Germinal center (tissue), 1 donor: ENCODE measurements around the gene PLEKHA3.
"Not testable (repeated sequence)": the region's sequence is repeated elsewhere in the genome, so short reads cannot be mapped to it uniquely, and the experiment has no call there.

ENCODE experiments used
- DNase-seq: peaks from one replicate; pipeline ENCODE4 v3.0.0; 2012; ENCODE audit warnings: mixed read lengths, low spot score

PLEKHA3 gene

DNA sequence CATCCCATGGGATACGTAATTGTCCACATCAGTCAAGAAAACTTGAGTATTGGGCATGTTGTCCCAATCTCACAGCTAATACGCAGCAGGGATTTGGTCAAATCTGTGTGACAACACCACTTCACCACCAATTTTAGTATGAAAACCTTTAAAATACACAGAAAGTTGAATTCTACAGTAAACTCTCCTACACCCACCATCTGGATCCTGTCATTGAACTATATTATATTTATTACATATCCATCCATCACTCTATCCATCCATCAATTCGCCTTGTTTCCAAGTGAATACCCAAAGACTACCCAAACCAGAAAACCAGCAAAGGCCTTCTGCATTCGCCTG, 1.0 kb upstream of the PLEKHA3 start:
- DNase-seq = no peak

DNA sequence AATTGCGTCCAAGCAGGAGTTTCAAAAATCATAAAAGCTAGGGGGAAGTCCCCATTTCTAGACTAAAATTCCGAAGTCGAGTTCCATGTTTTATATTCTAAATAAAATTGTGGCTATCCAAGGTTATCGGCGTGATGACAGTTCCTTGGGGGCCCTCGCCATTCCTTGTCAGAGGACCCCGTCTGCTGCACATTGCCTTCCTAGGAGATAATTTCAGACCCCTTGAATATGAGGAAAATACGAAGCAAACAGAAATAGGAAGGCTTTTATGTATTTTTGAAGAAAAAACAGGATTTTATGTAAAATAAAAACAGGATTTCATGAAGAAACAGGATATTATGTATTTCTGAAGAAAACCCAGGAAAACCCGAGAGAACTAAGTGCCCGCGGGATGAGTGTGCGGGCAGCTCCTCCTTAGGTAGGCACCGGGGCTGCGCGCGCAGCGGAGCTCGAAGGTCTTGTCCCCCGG, 465 bp upstream of the PLEKHA3 start:
- DNase-seq = no peak

DNA sequence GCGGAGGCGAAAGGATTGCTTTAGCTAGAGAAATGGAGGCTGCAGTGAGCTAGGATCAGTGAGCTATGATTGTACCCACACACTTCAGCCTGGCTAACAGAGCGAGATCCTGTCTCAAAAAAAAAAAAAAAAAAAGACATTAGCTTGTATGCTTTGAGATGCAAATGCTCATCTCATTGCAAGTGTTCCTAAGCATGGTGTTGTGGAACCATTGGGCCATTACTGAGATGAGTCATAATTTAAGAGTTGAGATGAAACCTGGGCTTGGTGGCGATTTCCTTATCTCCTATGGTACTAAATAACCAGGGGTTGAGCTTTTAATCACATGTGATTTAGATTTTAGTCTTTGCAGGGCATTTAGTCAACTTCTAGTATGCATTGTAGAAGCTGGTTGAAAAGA, 2.2 kb downstream of the PLEKHA3 start:
- DNase-seq = peak; percentile 48

DNA sequence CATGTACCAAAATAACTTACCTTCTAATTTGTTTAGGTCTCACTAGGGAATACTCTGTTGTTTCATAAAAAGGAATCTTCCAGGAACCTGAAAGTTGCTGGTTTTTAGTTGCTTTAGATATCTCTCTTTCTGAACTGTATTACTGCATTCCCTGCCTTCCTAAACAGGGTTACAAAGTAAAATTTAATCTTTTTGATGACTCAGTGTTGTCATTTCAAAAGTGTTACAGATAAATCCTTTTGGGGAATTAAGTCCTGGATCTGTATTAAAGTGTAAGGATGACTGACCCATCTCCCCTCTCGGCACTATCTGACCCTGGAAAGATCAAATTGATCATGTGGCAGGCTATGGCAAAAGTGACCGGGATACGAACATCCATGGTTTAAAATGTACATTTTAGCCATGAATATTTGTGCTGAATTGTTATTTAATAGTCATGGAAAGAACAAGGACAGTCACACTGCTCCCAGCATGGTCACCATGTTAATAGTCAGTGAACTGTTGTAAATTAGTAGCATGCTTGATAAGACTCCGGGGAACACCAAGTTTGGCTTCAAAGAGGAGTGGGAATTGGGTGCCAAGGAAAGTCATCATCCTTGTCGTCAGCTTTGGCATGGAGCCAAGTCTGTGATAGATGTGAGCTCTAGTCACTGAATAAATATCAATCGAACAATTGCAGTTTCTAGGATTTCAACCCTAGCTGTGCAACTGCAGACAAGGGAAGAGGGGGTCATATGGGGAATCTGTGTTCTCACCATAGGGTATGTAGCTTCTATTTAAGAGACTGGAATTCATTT, 4.2 kb downstream of the PLEKHA3 start:
- no peak for DNase-seq

- DNase-seq = no peak
Observed at GRCh38 chr2:178485356-178485755, 5.1 kb downstream of the PLEKHA3 start.

GRCh38 chr2:178491612-178492011, 11.4 kb downstream of the PLEKHA3 start:
- no peak for DNase-seq

DNA sequence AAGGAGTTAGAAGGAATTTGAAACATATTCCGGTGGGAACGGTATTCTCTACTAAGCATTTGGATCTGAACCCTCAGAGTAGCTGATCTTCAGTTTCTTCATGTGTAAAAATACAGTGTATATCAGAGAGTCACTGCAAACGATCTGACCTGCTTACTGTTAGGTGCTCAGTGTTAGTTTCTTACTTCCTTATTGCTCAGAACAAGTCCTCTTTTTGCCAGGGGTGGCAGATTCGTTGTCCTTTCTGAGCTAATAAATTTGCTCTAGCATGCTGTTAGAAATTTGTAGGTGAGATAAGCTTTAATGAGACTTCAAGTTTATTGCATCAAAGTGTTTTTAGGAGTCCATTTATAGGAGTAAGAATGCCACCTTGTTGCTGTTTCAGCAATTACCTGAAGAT, 15.8 kb downstream of the PLEKHA3 start:
- no peak for DNase-seq

DNA sequence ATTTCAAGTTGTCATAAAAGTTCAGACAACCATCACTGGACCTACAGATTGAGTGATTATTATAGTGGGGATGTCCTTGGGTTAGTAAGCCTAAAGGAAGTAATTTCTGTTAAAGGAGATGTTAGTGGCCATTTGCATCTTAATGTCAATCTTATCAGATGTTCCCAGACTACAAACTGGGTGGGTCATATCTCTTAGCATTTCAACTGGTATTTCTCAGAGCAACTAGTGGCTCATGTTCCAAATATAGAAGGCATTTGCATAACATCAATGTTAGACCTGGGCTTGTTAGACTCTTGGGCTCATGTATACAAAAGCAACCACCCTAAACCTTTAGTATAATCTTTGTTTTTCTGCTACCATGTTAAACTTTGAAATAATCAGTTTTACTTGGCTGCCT, 17.9 kb downstream of the PLEKHA3 start:
- DNase-seq = no peak

DNA sequence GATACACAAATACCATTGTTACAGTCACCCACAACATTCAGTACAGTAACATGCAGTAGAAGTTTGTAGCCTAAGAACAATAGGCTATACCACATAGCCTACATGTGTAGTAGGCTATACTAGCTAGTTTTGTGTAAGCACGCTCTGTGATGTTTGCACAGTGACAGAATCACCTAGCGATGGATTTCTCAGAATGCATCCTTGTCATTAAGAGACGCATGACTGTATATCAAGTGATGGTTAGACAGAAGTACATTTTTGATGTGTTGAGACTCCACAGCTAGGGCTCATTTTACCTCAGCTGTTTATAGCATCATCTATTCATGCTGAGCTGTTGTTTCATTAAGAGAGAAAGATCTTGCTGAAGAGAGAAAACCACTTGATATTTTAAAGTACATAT, 19.4 kb downstream of the PLEKHA3 start:
- DNase-seq = no peak

- no peak for DNase-seq
Observed at GRCh38 chr2:178502751-178503150, 22.5 kb downstream of the PLEKHA3 start.

GRCh38 chr2:178506101-178506500, 25.8 kb downstream of the PLEKHA3 start:
- DNase-seq = no peak

DNA sequence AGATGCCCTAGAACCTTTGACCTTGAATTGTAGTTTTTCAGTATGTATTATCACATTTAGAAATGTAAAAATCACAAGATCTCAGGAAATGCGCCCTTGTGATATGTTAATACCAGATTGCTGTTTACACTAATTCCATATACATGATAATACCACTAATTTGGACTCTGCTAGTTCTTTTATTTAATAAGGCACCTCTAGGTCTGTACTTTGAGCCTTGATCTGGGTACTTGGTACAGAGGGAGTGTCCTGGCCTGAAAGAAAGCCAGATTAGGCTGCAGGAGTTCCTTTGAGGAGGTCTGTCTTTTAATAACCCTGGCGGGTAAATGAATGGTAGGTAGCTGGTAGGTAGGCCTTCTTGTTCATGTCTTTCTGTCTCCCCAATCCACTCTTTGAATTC, 26.3 kb downstream of the PLEKHA3 start:
- DNase-seq = no peak

GRCh38 chr2:178506949-178507348, 26.7 kb downstream of the PLEKHA3 start:
- no peak for DNase-seq

DNA sequence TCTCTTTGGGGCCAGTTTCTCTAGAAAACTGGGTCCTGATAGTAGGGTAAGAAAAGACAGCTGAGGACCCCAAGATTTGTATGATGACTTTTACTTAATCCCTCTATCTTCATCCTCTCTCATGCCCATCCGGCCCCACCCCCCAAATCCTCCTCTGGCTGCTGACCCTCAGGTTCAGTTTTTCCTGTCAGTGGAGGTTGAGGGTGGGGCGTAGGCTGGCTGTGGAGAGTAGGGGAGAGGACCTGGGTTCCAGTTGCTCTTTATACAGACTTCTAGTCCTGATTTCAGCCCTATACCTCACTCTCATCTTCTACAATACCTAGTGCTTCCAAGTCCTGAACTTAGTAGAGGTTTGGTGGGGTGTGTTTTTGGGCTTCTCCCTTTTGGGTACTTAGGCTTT, 28.4 kb downstream of the PLEKHA3 start:
- no peak for DNase-seq

GRCh38 chr2:178510384-178510783, 30.1 kb downstream of the PLEKHA3 start:
- DNase-seq = no peak

DNA sequence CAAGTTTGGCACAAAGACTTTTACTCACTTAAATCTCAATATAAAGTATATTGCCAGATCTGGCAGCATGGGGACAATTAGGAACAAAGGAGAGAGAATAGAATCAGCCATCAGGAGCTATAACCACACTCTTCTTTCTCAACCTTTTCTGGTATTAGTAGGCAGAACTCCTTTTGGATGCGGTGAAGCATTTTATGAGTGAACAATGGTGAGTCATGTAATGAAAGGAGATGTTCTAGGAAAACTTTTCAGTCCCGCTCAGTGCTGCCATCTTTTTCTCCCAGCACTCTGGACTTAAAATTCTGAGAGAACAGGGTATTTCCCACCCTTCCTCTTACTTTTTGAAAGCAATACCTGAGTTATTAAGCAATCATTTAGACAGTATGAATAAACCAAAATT, 32.2 kb downstream of the PLEKHA3 start:
- DNase-seq = no peak

DNA sequence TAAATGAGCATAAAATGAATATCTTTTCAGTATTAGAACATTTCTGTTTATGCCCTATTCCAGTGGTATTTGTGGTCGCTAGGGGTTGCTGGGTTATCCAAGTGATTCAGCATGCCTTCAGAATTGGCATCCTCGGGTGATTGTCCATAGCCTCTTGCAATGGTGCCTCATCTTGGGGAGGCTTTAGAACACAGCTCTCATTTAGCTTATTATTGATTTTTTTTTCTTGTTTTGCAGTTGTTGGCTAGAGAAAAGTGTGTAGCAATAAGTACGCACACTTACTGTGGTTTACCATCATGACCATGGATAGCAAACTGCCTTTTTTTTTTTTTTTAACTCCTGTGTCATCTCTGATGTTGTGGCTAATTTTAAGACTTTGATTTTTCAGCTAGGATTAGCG, 33.6 kb downstream of the PLEKHA3 start:
- no peak for DNase-seq

- no peak for DNase-seq
Observed at GRCh38 chr2:178514664-178515063, 34.4 kb downstream of the PLEKHA3 start.

DNA sequence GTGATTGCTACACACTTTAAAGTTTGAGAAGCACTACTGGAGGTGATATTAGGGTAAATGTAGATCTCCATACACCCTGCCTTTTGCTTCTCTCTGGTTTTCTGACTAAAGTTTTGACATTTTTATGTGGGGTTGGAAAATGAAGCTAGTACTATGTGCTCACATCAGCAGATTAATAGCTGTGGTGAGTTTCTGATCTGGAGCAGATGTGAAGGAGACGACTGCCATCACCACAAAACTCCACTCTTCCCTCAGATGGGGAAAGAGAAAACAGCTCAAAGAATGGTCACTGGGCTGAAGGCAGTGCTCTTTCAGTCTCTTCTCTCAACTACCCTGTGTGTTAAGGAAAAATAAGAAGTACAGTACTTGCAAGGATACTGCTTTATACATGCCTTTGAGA, 37.2 kb downstream of the PLEKHA3 start:
- DNase-seq = no peak

GRCh38 chr2:178521304-178522150, 41.3 kb downstream of the PLEKHA3 start:
- DNase-seq = no peak

GRCh38 chr2:178522950-178523595, 42.8 kb downstream of the PLEKHA3 start:
- peak; percentile 88 for DNase-seq

DNA sequence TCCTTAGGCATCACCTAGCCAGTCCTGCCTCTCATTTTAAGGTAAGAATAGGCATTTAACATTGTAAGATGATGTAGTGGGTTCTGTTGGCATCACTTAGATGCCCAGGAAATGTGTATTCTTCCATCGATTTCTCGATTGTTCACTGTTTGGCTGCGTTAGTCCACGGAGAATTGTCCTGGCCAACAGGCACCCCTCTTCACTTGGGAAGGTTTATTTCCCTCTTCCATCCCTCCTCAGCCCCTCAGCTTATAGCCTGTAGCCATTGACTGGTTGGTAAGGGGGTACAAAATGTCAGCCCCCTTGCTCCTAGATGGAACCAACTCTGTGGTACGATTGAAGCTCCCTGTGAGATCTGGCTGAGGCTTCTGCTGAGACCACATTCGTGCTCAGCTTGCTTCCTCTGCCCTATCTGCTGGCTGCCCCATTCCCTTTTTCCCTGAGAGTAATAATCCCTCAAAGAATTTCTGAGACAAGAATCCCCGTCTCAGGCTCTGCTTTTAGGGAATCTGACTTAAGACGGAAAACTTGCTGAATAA, 43.4 kb downstream of the PLEKHA3 start:
- DNase-seq = no peak

DNA sequence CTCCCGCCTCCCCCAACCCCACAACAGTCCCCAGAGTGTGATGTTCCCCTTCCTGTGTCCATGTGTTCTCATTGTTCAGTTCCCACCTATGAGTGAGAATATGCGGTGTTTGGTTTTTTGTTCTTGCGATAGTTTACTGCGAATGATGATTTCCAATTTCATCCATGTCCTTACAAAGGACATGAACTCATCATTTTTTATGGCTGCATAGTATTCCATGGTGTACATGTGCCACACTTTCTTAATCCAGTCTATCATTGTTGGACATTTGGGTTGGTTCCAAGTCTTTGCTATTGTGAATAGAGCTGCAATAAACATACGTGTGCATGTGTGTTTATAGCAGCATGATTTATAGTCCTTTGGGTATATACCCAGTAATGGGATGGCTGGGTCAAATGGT, 44.8 kb downstream of the PLEKHA3 start:
- not testable (repeated sequence) for DNase-seq
